KOPT-K1 (cell line): Measurements from ENCODE around the gene CYP4F3.
"Not testable (repeated sequence)": the region's sequence is repeated elsewhere in the genome, so short reads cannot be mapped to it uniquely, and the experiment has no call there.

ENCODE experiments used
- H3K27ac ChIP-seq: fragments of 200-600 bp; sonication (generic); 2 replicates; pipeline ENCODE4 v1.5.1; 2016; ENCODE audit warnings: antibody characterized with exemption, mild to moderate bottlenecking, low read depth, low read length; ENCODE audit not compliant: poor library complexity, severe bottlenecking
- H3K36me3 ChIP-seq: fragments of 200-600 bp; sonication (generic); 2 replicates; pipeline ENCODE4 v1.5.1; 2017; ENCODE audit warnings: antibody characterized with exemption, mild to moderate bottlenecking, low read length, moderate library complexity; ENCODE audit not compliant: insufficient read depth
- H3K9me3 ChIP-seq: fragments of 200-600 bp; sonication (generic); 2 replicates; pipeline ENCODE4 v1.5.1; 2017; ENCODE audit warnings: antibody characterized with exemption, low read length, mild to moderate bottlenecking; ENCODE audit not compliant: insufficient read depth, poor library complexity, severe bottlenecking

The CYP4F3 gene

GRCh38 chr19:15642807-15643206 is 2.1 kb downstream of the CYP4F3 start:
- Histone ChIP-seq H3K36me3 (no peaks in the 10 kb centered on the region), H3K9me3 (no peaks in the 10 kb centered on the region), H3K27ac (no peak overlapping the region)

GRCh38 chr19:15643387-15643786 is 2.7 kb downstream of the CYP4F3 start:
- no peaks in the 10 kb centered on the region for H3K36me3 ChIP-seq
- H3K9me3 ChIP-seq: no peaks in the 10 kb centered on the region
- no peak overlapping the region for H3K27ac ChIP-seq

- Histone ChIP-seq H3K9me3 (no peaks in the 10 kb centered on the region), H3K36me3 (no peaks in the 10 kb centered on the region), H3K27ac (no peak overlapping the region)
Observed at GRCh38 chr19:15644066-15644741, 3.5 kb downstream of the CYP4F3 start.

GRCh38 chr19:15644816-15645215 is 4.1 kb downstream of the CYP4F3 start:
- H3K36me3 ChIP-seq: no peaks in the 10 kb centered on the region
- no peaks in the 10 kb centered on the region for H3K9me3 ChIP-seq
- no peak overlapping the region for H3K27ac ChIP-seq

- Histone ChIP-seq H3K27ac (no peak overlapping the region), H3K36me3 (no peaks in the 10 kb centered on the region), H3K9me3 (no peaks in the 10 kb centered on the region)
Observed at GRCh38 chr19:15649526-15649925, 8.8 kb downstream of the CYP4F3 start.

GRCh38 chr19:15650123-15650522 is 9.4 kb downstream of the CYP4F3 start:
- H3K9me3 ChIP-seq, H3K36me3 ChIP-seq, H3K27ac ChIP-seq: not testable (repeated sequence)

GRCh38 chr19:15651791-15652190 is 11.1 kb downstream of the CYP4F3 start:
- no peaks in the 10 kb centered on the region for H3K9me3 ChIP-seq
- no peaks in the 10 kb centered on the region for H3K36me3 ChIP-seq
- H3K27ac ChIP-seq: no peak overlapping the region

- H3K27ac ChIP-seq: no peak overlapping the region
- H3K36me3 ChIP-seq: no peaks in the 10 kb centered on the region
- no peaks in the 10 kb centered on the region for H3K9me3 ChIP-seq
Observed at GRCh38 chr19:15652559-15653278, 12.0 kb downstream of the CYP4F3 start.

- H3K36me3 ChIP-seq: no peaks in the 10 kb centered on the region
- no peak overlapping the region for H3K27ac ChIP-seq
- H3K9me3 ChIP-seq: no peaks in the 10 kb centered on the region
Observed at GRCh38 chr19:15656467-15656866, 15.8 kb downstream of the CYP4F3 start.

- H3K36me3 ChIP-seq: no peaks in the 10 kb centered on the region
- H3K9me3 ChIP-seq: no peaks in the 10 kb centered on the region
- H3K27ac ChIP-seq: no peak overlapping the region
Observed at GRCh38 chr19:15663247-15663646, 22.6 kb downstream of the CYP4F3 start.

GRCh38 chr19:15666186-15666585 is 25.5 kb downstream of the CYP4F3 start:
- no peaks in the 10 kb centered on the region for H3K36me3 ChIP-seq
- no peak overlapping the region for H3K27ac ChIP-seq
- H3K9me3 ChIP-seq: no peaks in the 10 kb centered on the region

- Histone ChIP-seq H3K9me3 (no peaks in the 10 kb centered on the region), H3K36me3 (no peaks in the 10 kb centered on the region), H3K27ac (no peak overlapping the region)
Observed at GRCh38 chr19:15666883-15667282, 26.2 kb downstream of the CYP4F3 start.

GRCh38 chr19:15669440-15669839 is 28.7 kb downstream of the CYP4F3 start:
- Histone ChIP-seq H3K9me3 (no peaks in the 10 kb centered on the region), H3K27ac (no peak overlapping the region), H3K36me3 (no peaks in the 10 kb centered on the region)

GRCh38 chr19:15669891-15670290 is 29.2 kb downstream of the CYP4F3 start:
- Histone ChIP-seq H3K27ac (no peak overlapping the region), H3K9me3 (no peaks in the 10 kb centered on the region), H3K36me3 (no peaks in the 10 kb centered on the region)

GRCh38 chr19:15671237-15671821 is 30.6 kb downstream of the CYP4F3 start:
- H3K9me3 ChIP-seq: no peaks in the 10 kb centered on the region
- H3K36me3 ChIP-seq: no peaks in the 10 kb centered on the region
- no peak overlapping the region for H3K27ac ChIP-seq
